Urinary bladder (tissue), 4 donors: ENCODE measurements around the gene ZIC4. TPM values are rescaled to one million over a fixed set of nuclear protein-coding genes. Genes with fewer than 3 reads are reported as not detected.

Experiments
- DNase-seq: peaks from one replicate; pipeline ENCODE4 v3.0.0-alpha.2; 2015; ENCODE audit errors: extremely low spot score
- H3K27ac ChIP-seq: one replicate; pipeline ENCODE4 v1.5.1; 2013; ENCODE audit warnings: low read depth, mild to moderate bottlenecking, moderate library complexity
- H3K36me3 ChIP-seq: one replicate; pipeline ENCODE4 v1.6.1; 2013; ENCODE audit warnings: mild to moderate bottlenecking, moderate library complexity; ENCODE audit not compliant: insufficient read depth
- H3K4me1 ChIP-seq: one replicate; pipeline ENCODE4 v1.6.1; 2013; ENCODE audit warnings: mild to moderate bottlenecking, moderate library complexity; ENCODE audit not compliant: insufficient read depth
- H3K4me3 ChIP-seq: one replicate; pipeline ENCODE4 v1.5.1; 2013; ENCODE audit warnings: low read depth, low read length
- WGBS: extraction: QIAGEN DNeasy Blood & Tissue Kit; methylation state at CpG from one replicate; pipeline ENCODE4 v1.1.7; 2013; 5-methylcytosine and 5-hydroxymethylcytosine counted together
- polyA plus RNA-seq: library from polyadenylated mRNA; stranded (reverse); fragments of 200-250 nt; gene quantifications from one replicate; pipeline ENCODE4 v1.2.3, GENCODE V29; 2013
- total RNA-seq: library from RNA; depleted of rRNA; stranded (reverse); fragments of >200 nt; gene quantifications from one replicate; pipeline ENCODE4 v1.2.3, GENCODE V29; 2014
- donor health status: healthy with polysubstance abuse.
- donor health status: healthy.

ZIC4 gene
- total and polyA plus RNA-seq, 2 donors: not detected

GRCh38 chr3:147385059-147386012, 21.0 kb downstream of the ZIC4 start:
- WGBS: 7% methylated on average over 23 of the region's 23 CpGs
- Histone ChIP-seq H3K4me1 (no peaks in the 10 kb centered on the region), H3K36me3 (no peaks in the 10 kb centered on the region), H3K4me3 (no peak overlapping the region), H3K27ac (no peak overlapping the region)
- no peak for DNase-seq

- Histone ChIP-seq H3K4me3 (no peak overlapping the region), H3K36me3 (no peaks in the 10 kb centered on the region), H3K4me1 (no peaks in the 10 kb centered on the region), H3K27ac (no peak overlapping the region)
- 4% methylated on average over 27 of the region's 27 CpGs for WGBS
- no peak for DNase-seq
Measured at GRCh38 chr3:147384210-147385058, 21.9 kb downstream of the ZIC4 start.

- no peak for DNase-seq
- H3K4me3 ChIP-seq: no peak overlapping the region
- no peak overlapping the region for H3K27ac ChIP-seq
- no peaks in the 10 kb centered on the region for H3K36me3 ChIP-seq
- H3K4me1 ChIP-seq: no peaks in the 10 kb centered on the region
- WGBS: 2% methylated on average over 6 of the region's 6 CpGs
Measured at GRCh38 chr3:147383617-147384016, 22.7 kb downstream of the ZIC4 start.

GRCh38 chr3:147381596-147381995, 24.7 kb downstream of the ZIC4 start:
- H3K4me1 ChIP-seq: no peaks in the 10 kb centered on the region
- H3K36me3 ChIP-seq: no peaks in the 10 kb centered on the region
- no peak overlapping the region for H3K27ac ChIP-seq
- H3K4me3 ChIP-seq: no peak overlapping the region
- 5% methylated on average over 6 of the region's 6 CpGs for WGBS
- DNase-seq: no peak

GRCh38 chr3:147380977-147381376, 25.4 kb downstream of the ZIC4 start:
- no peak overlapping the region for H3K27ac ChIP-seq
- 8% methylated on average over 3 of the region's 3 CpGs for WGBS

GRCh38 chr3:147380387-147380951, 25.9 kb downstream of the ZIC4 start:
- Histone ChIP-seq H3K4me3 (no peak overlapping the region), H3K27ac (no peak overlapping the region), H3K4me1 (no peaks in the 10 kb centered on the region), H3K36me3 (no peaks in the 10 kb centered on the region)
- WGBS: 4% methylated on average over 26 of the region's 26 CpGs
- DNase-seq: no peak

More at GRCh38 chr3:147380977-147381376, 25.4 kb downstream of the ZIC4 start:
- Histone ChIP-seq H3K4me1 (no peaks in the 10 kb centered on the region), H3K36me3 (no peaks in the 10 kb centered on the region), H3K4me3 (no peak overlapping the region)
- no peak for DNase-seq

- no peak for DNase-seq
- 5% methylated on average over 10 of the region's 10 CpGs for WGBS
Measured at GRCh38 chr3:147379651-147380050, 26.7 kb downstream of the ZIC4 start.

GRCh38 chr3:147377412-147378367, 28.7 kb downstream of the ZIC4 start:
- WGBS: 2% methylated on average over 30 of the region's 30 CpGs
- Histone ChIP-seq H3K36me3 (no peaks in the 10 kb centered on the region), H3K27ac (no peak overlapping the region)

More at GRCh38 chr3:147379651-147380050, 26.7 kb downstream of the ZIC4 start:
- no peak overlapping the region for H3K27ac ChIP-seq
- no peak overlapping the region for H3K4me3 ChIP-seq
- no peaks in the 10 kb centered on the region for H3K36me3 ChIP-seq
- H3K4me1 ChIP-seq: no peaks in the 10 kb centered on the region

GRCh38 chr3:147373301-147373700, 33.0 kb downstream of the ZIC4 start:
- 2% methylated on average over 6 of the region's 6 CpGs for WGBS
- Histone ChIP-seq H3K4me3 (no peak overlapping the region), H3K4me1 (no peaks in the 10 kb centered on the region), H3K36me3 (no peaks in the 10 kb centered on the region), H3K27ac (no peak overlapping the region)
- DNase-seq: no peak

More at GRCh38 chr3:147377412-147378367, 28.7 kb downstream of the ZIC4 start:
- DNase-seq: no peak
- Histone ChIP-seq H3K4me1 (no peaks in the 10 kb centered on the region), H3K4me3 (no peak overlapping the region)

GRCh38 chr3:147372525-147373027, 33.8 kb downstream of the ZIC4 start:
- Histone ChIP-seq H3K4me1 (no peaks in the 10 kb centered on the region), H3K27ac (no peak overlapping the region), H3K36me3 (no peaks in the 10 kb centered on the region), H3K4me3 (no peak overlapping the region)
- 2% methylated on average over 17 of the region's 17 CpGs for WGBS
- no peak for DNase-seq

- Histone ChIP-seq H3K4me1 (no peaks in the 10 kb centered on the region), H3K4me3 (no peak overlapping the region), H3K36me3 (no peaks in the 10 kb centered on the region), H3K27ac (no peak overlapping the region)
- 2% methylated on average over 7 of the region's 7 CpGs for WGBS
- DNase-seq: no peak
Measured at GRCh38 chr3:147371771-147372340, 34.5 kb downstream of the ZIC4 start.

- Histone ChIP-seq H3K36me3 (no peaks in the 10 kb centered on the region), H3K4me3 (no peak overlapping the region), H3K4me1 (no peaks in the 10 kb centered on the region), H3K27ac (no peak overlapping the region)
- DNase-seq: no peak
- WGBS: 3% methylated on average over 12 of the region's 12 CpGs
Measured at GRCh38 chr3:147371140-147371539, 35.2 kb downstream of the ZIC4 start.
